Panc1 (cell line): ENCODE measurements around the gene FAM174C.

Experiments used
- POLR2AphosphoS5 ChIP-seq: IDR thresholded peaks from 2 replicates; pipeline ENCODE4 v1.6.1; 2012; ENCODE audit warnings: mild to moderate bottlenecking, low read depth, low read length, moderate library complexity
- TCF7L2 ChIP-seq: IDR thresholded peaks from 2 replicates; pipeline ENCODE4 v1.6.1; 2011; ENCODE audit warnings: mild to moderate bottlenecking, low read depth, low read length, inconsistent platforms
- TF ChIP-seq, protein P1 (sequence below): fragments of 450-650 bp; IDR thresholded peaks from 2 replicates; pipeline ENCODE4 v1.5.1; 2017; ENCODE audit warnings: mild to moderate bottlenecking
- TF ChIP-seq, protein P2 (sequence below), 2 experiments: IDR thresholded peaks; 2 replicates each; pipeline ENCODE4 v1.6.1; 2011 to 2012; ENCODE audit warnings: low read depth in 2 of 2, control low read depth in 1 of 2, low read length in 1 of 2, mild to moderate bottlenecking in 1 of 2, moderate library complexity in 1 of 2; ENCODE audit not compliant: insufficient read depth in 1 of 2

DNA sequence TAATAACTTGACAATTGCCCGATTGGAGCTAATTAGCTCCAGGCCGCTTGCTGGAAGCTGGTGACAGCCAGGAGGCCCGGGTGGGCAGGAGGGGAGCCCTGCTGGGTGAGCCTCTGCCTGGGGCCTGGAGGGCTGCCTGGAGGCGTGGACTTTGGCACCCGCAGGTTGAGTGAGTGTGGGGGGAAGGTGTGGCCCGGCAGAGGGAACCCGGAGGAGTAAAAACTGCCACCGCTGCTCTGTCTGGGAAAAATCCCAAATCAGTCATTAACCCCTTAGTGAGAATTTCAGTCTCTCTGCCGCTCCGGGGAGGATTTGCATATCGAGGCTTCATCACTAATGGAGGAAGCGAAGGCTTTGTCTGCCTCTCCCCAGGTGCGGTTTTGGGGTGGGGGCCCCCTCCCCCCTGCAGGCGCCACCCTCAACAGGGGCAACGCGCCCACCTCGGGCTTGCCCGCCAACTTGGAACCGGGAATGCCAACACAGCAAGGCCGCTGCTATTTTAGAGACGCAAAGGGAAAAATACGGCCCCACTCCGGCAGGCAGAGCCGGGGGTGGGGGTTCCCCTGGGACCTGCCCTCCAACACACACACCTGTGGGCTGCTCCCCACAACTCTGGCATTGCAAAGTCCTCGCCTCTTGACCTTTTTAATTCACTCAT, 16.6 kb downstream of the FAM174C start:
- TF ChIP-seq, protein P1, sequence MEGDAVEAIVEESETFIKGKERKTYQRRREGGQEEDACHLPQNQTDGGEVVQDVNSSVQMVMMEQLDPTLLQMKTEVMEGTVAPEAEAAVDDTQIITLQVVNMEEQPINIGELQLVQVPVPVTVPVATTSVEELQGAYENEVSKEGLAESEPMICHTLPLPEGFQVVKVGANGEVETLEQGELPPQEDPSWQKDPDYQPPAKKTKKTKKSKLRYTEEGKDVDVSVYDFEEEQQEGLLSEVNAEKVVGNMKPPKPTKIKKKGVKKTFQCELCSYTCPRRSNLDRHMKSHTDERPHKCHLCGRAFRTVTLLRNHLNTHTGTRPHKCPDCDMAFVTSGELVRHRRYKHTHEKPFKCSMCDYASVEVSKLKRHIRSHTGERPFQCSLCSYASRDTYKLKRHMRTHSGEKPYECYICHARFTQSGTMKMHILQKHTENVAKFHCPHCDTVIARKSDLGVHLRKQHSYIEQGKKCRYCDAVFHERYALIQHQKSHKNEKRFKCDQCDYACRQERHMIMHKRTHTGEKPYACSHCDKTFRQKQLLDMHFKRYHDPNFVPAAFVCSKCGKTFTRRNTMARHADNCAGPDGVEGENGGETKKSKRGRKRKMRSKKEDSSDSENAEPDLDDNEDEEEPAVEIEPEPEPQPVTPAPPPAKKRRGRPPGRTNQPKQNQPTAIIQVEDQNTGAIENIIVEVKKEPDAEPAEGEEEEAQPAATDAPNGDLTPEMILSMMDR: no peak
- TF ChIP-seq POLR2AphosphoS5 (no peak), TCF7L2 (no peak)
- TF ChIP-seq, protein P2, sequence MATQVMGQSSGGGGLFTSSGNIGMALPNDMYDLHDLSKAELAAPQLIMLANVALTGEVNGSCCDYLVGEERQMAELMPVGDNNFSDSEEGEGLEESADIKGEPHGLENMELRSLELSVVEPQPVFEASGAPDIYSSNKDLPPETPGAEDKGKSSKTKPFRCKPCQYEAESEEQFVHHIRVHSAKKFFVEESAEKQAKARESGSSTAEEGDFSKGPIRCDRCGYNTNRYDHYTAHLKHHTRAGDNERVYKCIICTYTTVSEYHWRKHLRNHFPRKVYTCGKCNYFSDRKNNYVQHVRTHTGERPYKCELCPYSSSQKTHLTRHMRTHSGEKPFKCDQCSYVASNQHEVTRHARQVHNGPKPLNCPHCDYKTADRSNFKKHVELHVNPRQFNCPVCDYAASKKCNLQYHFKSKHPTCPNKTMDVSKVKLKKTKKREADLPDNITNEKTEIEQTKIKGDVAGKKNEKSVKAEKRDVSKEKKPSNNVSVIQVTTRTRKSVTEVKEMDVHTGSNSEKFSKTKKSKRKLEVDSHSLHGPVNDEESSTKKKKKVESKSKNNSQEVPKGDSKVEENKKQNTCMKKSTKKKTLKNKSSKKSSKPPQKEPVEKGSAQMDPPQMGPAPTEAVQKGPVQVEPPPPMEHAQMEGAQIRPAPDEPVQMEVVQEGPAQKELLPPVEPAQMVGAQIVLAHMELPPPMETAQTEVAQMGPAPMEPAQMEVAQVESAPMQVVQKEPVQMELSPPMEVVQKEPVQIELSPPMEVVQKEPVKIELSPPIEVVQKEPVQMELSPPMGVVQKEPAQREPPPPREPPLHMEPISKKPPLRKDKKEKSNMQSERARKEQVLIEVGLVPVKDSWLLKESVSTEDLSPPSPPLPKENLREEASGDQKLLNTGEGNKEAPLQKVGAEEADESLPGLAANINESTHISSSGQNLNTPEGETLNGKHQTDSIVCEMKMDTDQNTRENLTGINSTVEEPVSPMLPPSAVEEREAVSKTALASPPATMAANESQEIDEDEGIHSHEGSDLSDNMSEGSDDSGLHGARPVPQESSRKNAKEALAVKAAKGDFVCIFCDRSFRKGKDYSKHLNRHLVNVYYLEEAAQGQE (IDR thresholded peaks at IDR 0.05; ENCODE audit: insufficient read depth in 1 of 2, low read depth in 2 of 2, low read length in 1 of 2): no peak
